Suprapubic skin (tissue), 4 donors: ENCODE measurements around the gene BST1. TPM values are rescaled to one million over a fixed set of nuclear protein-coding genes. Genes with fewer than 3 reads are reported as not detected.

Experiments used
- DNase-seq, 2 donors: peaks; one replicate each; pipeline ENCODE4 v3.0.0-alpha.2; 2019; ENCODE audit warnings: low spot score in 2 of 2
- H3K27ac ChIP-seq: fragments of 200-600 bp; sonication (generic); one replicate; pipeline ENCODE4 v1.5.1; 2019
- H3K27me3 ChIP-seq: fragments of 200-600 bp; sonication (generic); one replicate; pipeline ENCODE4 v1.5.1; 2019
- H3K36me3 ChIP-seq: fragments of 200-600 bp; sonication (generic); one replicate; pipeline ENCODE4 v1.5.1; 2019
- H3K4me1 ChIP-seq: fragments of 200-600 bp; sonication (generic); one replicate; pipeline ENCODE4 v1.5.1; 2019
- H3K4me3 ChIP-seq: fragments of 200-600 bp; sonication (generic); one replicate; pipeline ENCODE4 v1.5.1; 2019; ENCODE audit warnings: mild to moderate bottlenecking
- H3K9me3 ChIP-seq: fragments of 200-600 bp; sonication (generic); one replicate; pipeline ENCODE4 v1.5.1; 2019
- CTCF ChIP-seq, 2 donors: fragments of 200-600 bp in 1 of 2; fragments of 450-650 bp in 1 of 2; sonication (generic) in 1 of 2; IDR thresholded peaks; one replicate each; pipeline ENCODE4 v1.5.1; 2016 to 2019; ENCODE audit warnings: antibody characterized with exemption in 2 of 2, mild to moderate bottlenecking in 1 of 2, moderate library complexity in 1 of 2
- EP300 ChIP-seq: sonication (generic); formaldehyde crosslinking; IDR thresholded peaks from one replicate; pipeline ENCODE4 v1.6.1; 2017; ENCODE audit warnings: antibody characterized with exemption
- POLR2A ChIP-seq, 2 donors: fragments of 450-650 bp; IDR thresholded peaks; one replicate each; pipeline ENCODE4 v1.6.1; 2017; ENCODE audit warnings: antibody characterized with exemption in 2 of 2, mild to moderate bottlenecking in 2 of 2, moderate library complexity in 2 of 2
- POLR2AphosphoS5 ChIP-seq, 3 donors: sonication (generic); formaldehyde crosslinking; IDR thresholded peaks; one replicate each; pipeline ENCODE4 v1.6.1; 2017; ENCODE audit warnings: antibody characterized with exemption in 3 of 3
- WGBS: methylation state at CpG from one replicate; pipeline ENCODE4 v1.1.5; 2018; 5-methylcytosine and 5-hydroxymethylcytosine counted together
- total RNA-seq, 4 donors: library from RNA; depleted of rRNA; stranded (reverse); fragments of >200 nt; gene quantifications; one replicate each; pipeline ENCODE4 v1.1.0, GENCODE V29; 2016

BST1 gene
- total RNA-seq, 4 donors from 2014 or later = 2.2 to 8.4 (median 4.0) TPM

GRCh38 chr4:15717086-15717485 lies 14.2 kb downstream of the BST1 start:
- H3K9me3 ChIP-seq = no peaks in the 10 kb centered on the region
- H3K27ac ChIP-seq = no peak overlapping the region
- TF ChIP-seq POLR2AphosphoS5 (IDR thresholded peaks at IDR 0.05) = no peak
- TF ChIP-seq CTCF (IDR thresholded peaks at IDR 0.05) = no peak
- no peak for TF ChIP-seq EP300
- no peak for TF ChIP-seq POLR2A (IDR thresholded peaks at IDR 0.05)
- WGBS = 65% methylated on average over 6 of the region's 6 CpGs
- H3K4me1 ChIP-seq = no peaks in the 10 kb centered on the region
- no peaks in the 10 kb centered on the region for H3K27me3 ChIP-seq
- no peaks in the 10 kb centered on the region for H3K36me3 ChIP-seq
- DNase-seq = no peak
- H3K4me3 ChIP-seq = no peak overlapping the region

GRCh38 chr4:15717657-15718416 lies 15.0 kb downstream of the BST1 start:
- WGBS = 85% methylated on average over 3 of the region's 3 CpGs
- Histone ChIP-seq H3K27me3 (no peaks in the 10 kb centered on the region), H3K27ac (no peak overlapping the region), H3K4me3 (no peak overlapping the region), H3K4me1 (no peaks in the 10 kb centered on the region), H3K36me3 (no peaks in the 10 kb centered on the region), H3K9me3 (no peaks in the 10 kb centered on the region)
- DNase-seq = no peak
- TF ChIP-seq CTCF (IDR thresholded peaks at IDR 0.05) (no peak), POLR2A (IDR thresholded peaks at IDR 0.05) (no peak), EP300 (no peak), POLR2AphosphoS5 (IDR thresholded peaks at IDR 0.05) (no peak)

GRCh38 chr4:15718465-15718864 lies 15.6 kb downstream of the BST1 start:
- Histone ChIP-seq H3K36me3 (no peaks in the 10 kb centered on the region), H3K9me3 (no peaks in the 10 kb centered on the region), H3K27ac (no peak overlapping the region), H3K4me1 (no peaks in the 10 kb centered on the region), H3K27me3 (no peaks in the 10 kb centered on the region), H3K4me3 (no peak overlapping the region)
- 92% methylated on average over 5 of the region's 5 CpGs for WGBS
- no peak for TF ChIP-seq POLR2AphosphoS5 (IDR thresholded peaks at IDR 0.05)
- no peak for TF ChIP-seq CTCF (IDR thresholded peaks at IDR 0.05)
- TF ChIP-seq EP300 = no peak
- no peak for TF ChIP-seq POLR2A (IDR thresholded peaks at IDR 0.05)
- DNase-seq = no peak

- 94% methylated on average over 7 of the region's 7 CpGs for WGBS
- Histone ChIP-seq H3K9me3 (no peaks in the 10 kb centered on the region), H3K27ac (no peak overlapping the region), H3K36me3 (no peaks in the 10 kb centered on the region), H3K4me3 (no peak overlapping the region), H3K27me3 (no peaks in the 10 kb centered on the region), H3K4me1 (no peaks in the 10 kb centered on the region)
- no peak for DNase-seq
- TF ChIP-seq CTCF (IDR thresholded peaks at IDR 0.05) (no peak), POLR2AphosphoS5 (IDR thresholded peaks at IDR 0.05) (no peak), POLR2A (IDR thresholded peaks at IDR 0.05) (no peak), EP300 (no peak)
These were observed 16.1 kb downstream of the BST1 start for GRCh38 chr4:15718959-15719358.

- WGBS = 74% methylated on average over 4 of the region's 4 CpGs
- DNase-seq = no peak
- Histone ChIP-seq H3K36me3 (no peaks in the 10 kb centered on the region), H3K27me3 (no peaks in the 10 kb centered on the region), H3K9me3 (no peaks in the 10 kb centered on the region), H3K4me1 (no peaks in the 10 kb centered on the region), H3K27ac (no peak overlapping the region), H3K4me3 (no peak overlapping the region)
- TF ChIP-seq EP300 (no peak), POLR2AphosphoS5 (IDR thresholded peaks at IDR 0.05) (no peak), POLR2A (IDR thresholded peaks at IDR 0.05) (no peak), CTCF (IDR thresholded peaks at IDR 0.05) (no peak)
These were observed 16.6 kb downstream of the BST1 start for GRCh38 chr4:15719506-15719905.
